GM12878 (cell line): ENCODE measurements around the gene RNF148. TPM values are rescaled to one million over a fixed set of nuclear protein-coding genes. Genes with fewer than 3 reads are reported as not detected.
A peak's percentile ranks its signal among the peaks of the same experiment; 100 is the strongest.

Experiments used
- ATAC-seq: fragments of 200-7000 bp; cut with Tn5 transposase; 3 replicates; pipeline ENCODE4 v1.9.1; 2020; ENCODE audit warnings: mild to moderate bottlenecking, moderate library complexity
- BruUV-seq: library from RNA; stranded (reverse); fragments of 400-500 nt; replicated peaks from 2 replicates; lab custom pipeline; 2021; lab: Mats Ljungman, UMichigan
- CTCF ChIA-PET: fragments of 300-600 bp; sonication (Branson Sonifier 250); formaldehyde crosslinking; extraction: SDS; loops from one replicate; lab custom pipeline; 2021; ENCODE audit warnings: inconsistent platforms; lab: Yijun Ruan, JAX
- POLR2A ChIA-PET: fragments of 350-600 bp; formaldehyde crosslinking; extraction: SDS; loops from one replicate; lab custom pipeline; 2021; ENCODE audit warnings: inconsistent platforms; lab: Charles Lee
- RAD21 ChIA-PET: fragments of 300-600 bp; sonication (Branson Sonifier 250); formaldehyde crosslinking; loops from one replicate; lab custom pipeline; 2023; ENCODE audit warnings: antibody characterized with exemption; ENCODE audit not compliant: unreplicated experiment; lab: Charles Lee
- SMC1A ChIA-PET: fragments of 300-600 bp; sonication (Branson Sonifier 250); formaldehyde crosslinking; loops from one replicate; lab custom pipeline; 2023; ENCODE audit not compliant: unreplicated experiment, uncharacterized antibody; lab: Charles Lee
- DNase-seq: peaks from one replicate; pipeline ENCODE4 v3.0.0-alpha.2; 2011; ENCODE audit warnings: low read depth, low spot score
- FAIRE-seq: peaks from 3 replicates; lab custom pipeline; 2011; peaks lifted over from hg19 to GRCh38; lab: Jason Lieb, UNC
- H2AFZ ChIP-seq: 2 replicates; pipeline ENCODE4 v1.6.0; 2011; ENCODE audit warnings: low read depth, low read length, control low read depth; ENCODE audit not compliant: control insufficient read depth
- H3K27ac ChIP-seq: 2 replicates; pipeline ENCODE4 v1.5.1; 2011; ENCODE audit warnings: control low read depth; ENCODE audit not compliant: control insufficient read depth, insufficient read depth
- H3K27me3 ChIP-seq, 2 experiments: replicated peaks in 1 of 2; 2 replicates each; pipeline versions ENCODE4 v1.6.0 to v1.6.1; 2011; ENCODE audit warnings: low read length in 1 of 2; ENCODE audit not compliant: control insufficient read depth in 2 of 2, insufficient read depth in 2 of 2
- H3K36me3 ChIP-seq, 2 experiments: 2 replicates each; pipeline ENCODE4 v1.5.1; 2011; ENCODE audit warnings: low read length in 1 of 2; ENCODE audit not compliant: control insufficient read depth in 2 of 2, insufficient read depth in 2 of 2
- H3K4me1 ChIP-seq: 2 replicates; pipeline ENCODE4 v1.6.1; 2011; ENCODE audit warnings: mild to moderate bottlenecking, low read length, moderate library complexity, mixed read lengths; ENCODE audit not compliant: control insufficient read depth, insufficient read depth
- H3K4me2 ChIP-seq: 2 replicates; pipeline ENCODE4 v1.6.0; 2011; ENCODE audit warnings: control low read depth; ENCODE audit not compliant: control insufficient read depth, insufficient read depth
- H3K4me3 ChIP-seq: fragments of 200-600 bp; sonication (generic); 2 replicates; pipeline ENCODE4 v1.5.1; 2016
- H3K79me2 ChIP-seq: 2 replicates; pipeline ENCODE4 v1.6.0; 2011; ENCODE audit warnings: low read length; ENCODE audit not compliant: control insufficient read depth, insufficient read depth
- H3K9ac ChIP-seq: 2 replicates; pipeline ENCODE4 v1.8.0; 2011; ENCODE audit warnings: low read length, control low read depth, mixed read lengths; ENCODE audit not compliant: control insufficient read depth, insufficient read depth
- H3K9me3 ChIP-seq: replicated peaks from 3 replicates; pipeline ENCODE4 v1.5.1; 2011; ENCODE audit warnings: mild to moderate bottlenecking, low read length; ENCODE audit not compliant: control insufficient read depth, insufficient read depth
- H4K20me1 ChIP-seq: 2 replicates; pipeline ENCODE4 v1.6.0; 2011; ENCODE audit not compliant: control insufficient read depth, insufficient read depth
- MEF2B ChIP-seq: fragments of 450-650 bp; IDR thresholded peaks from 2 replicates; pipeline ENCODE4 v1.6.1; 2018; ENCODE audit warnings: mild to moderate bottlenecking, moderate library complexity; ENCODE audit not compliant: partially characterized antibody, poor library complexity, severe bottlenecking
- NFIC ChIP-seq: IDR thresholded peaks from 2 replicates; pipeline ENCODE4 v1.6.1; 2012; ENCODE audit warnings: low read depth, mild to moderate bottlenecking, inconsistent platforms, low read length, moderate library complexity
- POLR2A ChIP-seq: IDR thresholded peaks from 2 replicates; pipeline ENCODE4 v1.6.1; 2011; ENCODE audit warnings: low read depth, mild to moderate bottlenecking, low read length
- SIX5 ChIP-seq: IDR thresholded peaks from 2 replicates; pipeline ENCODE4 v1.6.1; 2011; ENCODE audit warnings: mild to moderate bottlenecking, low read depth, low read length, moderate library complexity; ENCODE audit not compliant: severe bottlenecking
- SMAD1 ChIP-seq: fragments of 450-650 bp; IDR thresholded peaks from 2 replicates; pipeline ENCODE4 v1.6.1; 2018; ENCODE audit warnings: mild to moderate bottlenecking, low read depth; ENCODE audit not compliant: partially characterized antibody
- SPI1 ChIP-seq: IDR thresholded peaks from 2 replicates; pipeline ENCODE4 v1.6.1; 2011; ENCODE audit warnings: low read depth, mild to moderate bottlenecking, low read length, moderate library complexity, borderline replicate concordance; ENCODE audit not compliant: insufficient read depth
- TCF12 ChIP-seq: IDR thresholded peaks from 2 replicates; pipeline ENCODE4 v1.6.1; 2011; ENCODE audit warnings: low read depth, mild to moderate bottlenecking, low read length
- ZBTB40 ChIP-seq: fragments of 450-650 bp; IDR thresholded peaks from 2 replicates; pipeline ENCODE4 v1.6.1; 2016; ENCODE audit warnings: mild to moderate bottlenecking, moderate library complexity, borderline replicate concordance
- WGBS: methylation state at CpG from one replicate; pipeline ENCODE4 v1.1.6; 2016; ENCODE audit warnings: low lambda C conversion rate; ENCODE audit not compliant: insufficient replicate concordance, insufficient coverage; ENCODE audit errors: missing lambda C conversion rate; 5-methylcytosine and 5-hydroxymethylcytosine counted together
- in situ Hi-C: fragments of 300-500 bp; cut with MboI; formaldehyde crosslinking; loops from 9 replicates; pipeline ENCODE4 v1.14.3; 2018; ENCODE audit warnings: mixed read lengths
- intact Hi-C: fragments of 100-400 bp; cut with micrococcal nuclease; formaldehyde crosslinking; loops from one replicate; pipeline ENCODE4 v1.14.2; 2022; ENCODE audit not compliant: unreplicated experiment
- polyA plus RNA-seq, 11 experiments: library from polyadenylated mRNA; depleted of rRNA in 4 of 11; unstranded in 6 of 11; stranded (reverse) in 5 of 11; fragments of >200 nt; fragmentation: Nextera tagmentation in 4 of 11; fragmentation: Illumina TruSeq in 1 of 11; extraction: Ambion mirVana in 4 of 11; extraction: Trizol in 1 of 11; gene quantifications; 1 replicate in 1 of 11; 2 replicates in 10 of 11; pipeline versions ENCODE4 v1.2.1 to v1.2.3, GENCODE V29; 2011 to 2016; ENCODE audit warnings: inconsistent platforms in 2 of 11, missing spikeins in 2 of 11, low read depth in 1 of 11
- total RNA-seq, 4 experiments: library from RNA; depleted of rRNA in 3 of 4; stranded (reverse); fragments of >200 nt in 3 of 4; fragmentation: Illumina TruSeq in 1 of 4; extraction: Trizol in 1 of 4; gene quantifications; 2 replicates each; pipeline versions ENCODE4 v1.2.1 to v1.2.3, GENCODE V29; 2013 to 2021

RNF148 gene
- total and polyA plus RNA-seq, 10 of the 15 experiments (the other 5 are each of a cell fraction or from before 2014, with no cell fraction given): 0.06 to 0.22 (median 0.17) TPM; not detected in 7

GRCh38 chr7:122658856-122659255 is 43.9 kb downstream of the RNF148 start (continued):
- TF ChIP-seq SMAD1: no peak
- TF ChIP-seq POLR2A: no peak
- TF ChIP-seq MEF2B: no peak
- no peak for TF ChIP-seq NFIC

GRCh38 chr7:122653685-122654084 is 49.0 kb downstream of the RNF148 start:
- no peak for DNase-seq
- intact Hi-C loops: no loop called here
- H3K27ac ChIP-seq: no peak overlapping the region
- H2AFZ ChIP-seq: no peak overlapping the region
- BruUV-seq: no TSS peak
- ATAC-seq: no peak
- ChIA-PET POLR2A (interaction anchor here (1.0 kb wide), 1 partner anchor 15 kb away, joined by 5 read pairs; no protein-coding TSS in a partner anchor), SMC1A (interaction anchor here (0.8 to 4.9 kb wide), 13 partner anchors 11 to 103 kb away, joined by 3 to 30 read pairs (median 5); no protein-coding TSS in a partner anchor), CTCF (interaction anchor here (1.2 to 1.7 kb wide), 6 partner anchors 8 to 30 kb away, joined by 3 to 6 read pairs (median 4); no protein-coding TSS in a partner anchor), RAD21 (interaction anchor here (1.0 to 1.7 kb wide), 5 partner anchors 8 to 36 kb away, joined by 3 to 8 read pairs (median 5); no protein-coding TSS in a partner anchor)
- H3K79me2 ChIP-seq: no peaks in the 10 kb centered on the region
- TF ChIP-seq SIX5: no peak
- TF ChIP-seq TCF12: no peak
- peak; percentile 63; the same call in 1 of the 2 replicates for TF ChIP-seq SPI1
- TF ChIP-seq ZBTB40: no peak
- no peaks in the 10 kb centered on the region for H3K36me3 ChIP-seq
- H3K4me3 ChIP-seq: no peak overlapping the region
- no peak for FAIRE-seq
- H3K9me3 ChIP-seq: no peaks in the 10 kb centered on the region
- in situ Hi-C loops: no loop called here
- 31% methylated on average over 5 of the region's 5 CpGs for WGBS
- no peak overlapping the region for H3K9ac ChIP-seq
- H4K20me1 ChIP-seq: no peaks in the 10 kb centered on the region
- H3K4me2 ChIP-seq: no peak overlapping the region
- H3K4me1 ChIP-seq: no peaks in the 10 kb centered on the region
- H3K27me3 ChIP-seq: no peaks in the 10 kb centered on the region
